Measurements from ENCODE around the gene SH3BGRL2. TPM values are rescaled to one million over a fixed set of nuclear protein-coding genes. Genes with fewer than 3 reads are reported as not detected.

SH3BGRL2 gene
- total and polyA plus RNA-seq, 9 donors, result 6.3 to 9.5 (median 8.2) TPM

DNA sequence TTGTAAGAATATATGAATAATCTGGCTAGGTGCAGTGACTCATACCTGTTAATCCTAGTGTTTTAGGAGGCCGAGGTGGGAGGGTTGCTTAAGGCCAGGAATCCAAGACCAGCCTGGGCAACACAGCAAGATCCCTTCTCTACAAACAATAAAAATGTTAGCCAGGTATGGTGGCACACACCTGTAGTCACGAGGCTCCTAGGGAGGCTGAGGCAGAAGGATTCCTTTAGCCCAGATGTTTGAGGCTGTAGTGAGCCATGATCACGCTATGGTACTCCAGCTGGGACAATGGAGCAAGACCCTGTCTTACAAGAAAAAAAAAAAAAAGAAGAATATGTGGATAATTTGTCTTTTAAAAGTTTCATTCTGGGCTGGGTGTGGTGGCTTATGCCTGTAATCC lies 75.4 kb downstream of the SH3BGRL2 start:
- 100% methylated on average over 1 of the region's 3 CpGs for WGBS (ENCODE audit: insufficient coverage)
- H3K4me3 ChIP-seq (ENCODE audit: low read length), result no peak overlapping the region
- H3K4me1 ChIP-seq (ENCODE audit: control insufficient read depth, insufficient read depth, low read length), result no peaks in the 10 kb centered on the region
- no peaks in the 10 kb centered on the region for H3K9me3 ChIP-seq (replicated peaks; ENCODE audit: control insufficient read depth, low read depth, low read length)
- no peaks in the 10 kb centered on the region for H3K36me3 ChIP-seq (ENCODE audit: control insufficient read depth, insufficient read depth, low read length)
- H3K27ac ChIP-seq (ENCODE audit: low read length), result no peak overlapping the region
- DNase-seq, result no peak
- no peaks in the 10 kb centered on the region for H3K27me3 ChIP-seq (ENCODE audit: control insufficient read depth, insufficient read depth, low read length)

- no peaks in the 10 kb centered on the region for H3K4me1 ChIP-seq (ENCODE audit: control insufficient read depth, insufficient read depth, low read length)
- no peak for DNase-seq
- H3K27ac ChIP-seq (ENCODE audit: low read length), result no peak overlapping the region
- no peak overlapping the region for H3K4me3 ChIP-seq (ENCODE audit: low read length)
- H3K27me3 ChIP-seq (ENCODE audit: control insufficient read depth, insufficient read depth, low read length), result no peaks in the 10 kb centered on the region
- no peaks in the 10 kb centered on the region for H3K9me3 ChIP-seq (replicated peaks; ENCODE audit: control insufficient read depth, low read depth, low read length)
- WGBS (ENCODE audit: insufficient coverage), result no CpG with 5 or more reads among the region's 1 CpG
- no peaks in the 10 kb centered on the region for H3K36me3 ChIP-seq (ENCODE audit: control insufficient read depth, insufficient read depth, low read length)
These were observed 76.5 kb downstream of the SH3BGRL2 start for GRCh38 chr6:79707621-79708020.

DNA sequence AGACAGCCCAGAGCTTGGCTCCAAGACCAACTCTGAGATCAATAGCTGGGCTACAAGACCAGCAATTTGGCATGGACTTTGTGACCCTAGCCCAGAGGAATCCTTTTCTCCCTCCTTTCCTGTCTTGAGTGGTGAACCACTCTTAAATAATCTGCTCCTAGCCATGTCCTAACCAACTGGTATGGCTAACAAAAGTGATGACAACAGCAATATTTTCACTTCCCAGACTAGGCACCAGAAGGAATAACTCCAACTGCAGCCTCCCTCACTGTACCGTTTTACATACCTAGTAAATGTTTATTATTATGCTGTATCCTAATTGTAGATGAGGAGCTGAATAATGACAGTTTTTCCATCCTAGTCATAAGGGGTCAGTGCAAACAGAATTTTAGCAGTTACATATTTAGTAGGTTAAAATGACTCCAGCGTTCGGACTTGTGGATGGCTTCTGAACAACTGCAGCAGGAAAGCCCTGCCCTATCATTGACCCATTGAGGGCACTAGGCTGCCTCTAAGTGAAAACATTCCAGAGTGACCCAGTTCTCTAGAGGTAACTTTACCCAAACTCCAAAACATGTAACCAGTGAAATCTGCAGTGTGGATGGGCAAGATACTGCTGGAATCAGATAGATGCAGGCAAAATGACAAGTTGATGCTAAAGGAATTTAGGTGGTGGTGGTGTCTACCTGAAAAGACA lies 77.1 kb downstream of the SH3BGRL2 start:
- no peak overlapping the region for H3K4me3 ChIP-seq (ENCODE audit: low read length)
- no peaks in the 10 kb centered on the region for H3K27me3 ChIP-seq (ENCODE audit: control insufficient read depth, insufficient read depth, low read length)
- H3K9me3 ChIP-seq (replicated peaks; ENCODE audit: control insufficient read depth, low read depth, low read length), result no peaks in the 10 kb centered on the region
- H3K27ac ChIP-seq (ENCODE audit: low read length), result no peak overlapping the region
- H3K4me1 ChIP-seq (ENCODE audit: control insufficient read depth, insufficient read depth, low read length), result no peaks in the 10 kb centered on the region
- H3K36me3 ChIP-seq (ENCODE audit: control insufficient read depth, insufficient read depth, low read length), result no peaks in the 10 kb centered on the region
- no peak for DNase-seq
- WGBS (ENCODE audit: insufficient coverage), result no CpG with 5 or more reads among the region's 3 CpGs

- H3K36me3 ChIP-seq (ENCODE audit: control insufficient read depth, insufficient read depth, low read length), result no peaks in the 10 kb centered on the region
- no CpG with 5 or more reads among the region's 3 CpGs for WGBS (ENCODE audit: insufficient coverage)
- no peaks in the 10 kb centered on the region for H3K9me3 ChIP-seq (replicated peaks; ENCODE audit: control insufficient read depth, low read depth, low read length)
These were observed 79.0 kb downstream of the SH3BGRL2 start for GRCh38 chr6:79710127-79710526.

DNA sequence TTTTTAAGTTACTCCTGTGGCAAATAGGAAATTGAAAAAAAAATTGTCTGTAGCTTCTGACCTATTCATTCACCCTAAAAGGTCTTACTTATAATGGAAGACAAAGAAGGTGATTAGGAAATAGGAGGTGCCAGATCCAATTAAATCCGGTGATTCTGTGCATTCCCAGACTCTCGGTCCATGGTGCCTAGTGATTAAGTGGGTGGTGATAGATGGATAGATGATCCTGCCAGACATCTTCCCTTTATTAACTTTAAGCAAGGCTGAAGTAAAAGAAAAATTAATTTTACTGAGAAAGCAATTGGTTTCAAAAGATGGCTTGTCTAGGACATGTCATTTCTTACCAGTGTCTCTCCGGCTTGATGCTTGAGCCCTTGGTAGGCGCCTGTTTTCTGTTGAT lies 80.0 kb downstream of the SH3BGRL2 start:
- no peak overlapping the region for H3K27ac ChIP-seq (ENCODE audit: low read length)
- H3K36me3 ChIP-seq (ENCODE audit: control insufficient read depth, insufficient read depth, low read length), result no peaks in the 10 kb centered on the region
- H3K9me3 ChIP-seq (replicated peaks; ENCODE audit: control insufficient read depth, low read depth, low read length), result no peaks in the 10 kb centered on the region
- WGBS (ENCODE audit: insufficient coverage), result 90% methylated on average over 2 of the region's 4 CpGs
- no peak overlapping the region for H3K4me3 ChIP-seq (ENCODE audit: low read length)
- no peak for DNase-seq
- peaks cover 2% of the 10 kb centered on the region for H3K27me3 ChIP-seq (ENCODE audit: control insufficient read depth, insufficient read depth, low read length)
- no peaks in the 10 kb centered on the region for H3K4me1 ChIP-seq (ENCODE audit: control insufficient read depth, insufficient read depth, low read length)

More at GRCh38 chr6:79710127-79710526, 79.0 kb downstream of the SH3BGRL2 start:
- H3K27ac ChIP-seq (ENCODE audit: low read length), result no peak overlapping the region
- H3K4me1 ChIP-seq (ENCODE audit: control insufficient read depth, insufficient read depth, low read length), result no peaks in the 10 kb centered on the region
- DNase-seq, result no peak
- peaks cover 2% of the 10 kb centered on the region for H3K27me3 ChIP-seq (ENCODE audit: control insufficient read depth, insufficient read depth, low read length)
- no peak overlapping the region for H3K4me3 ChIP-seq (ENCODE audit: low read length)

DNA sequence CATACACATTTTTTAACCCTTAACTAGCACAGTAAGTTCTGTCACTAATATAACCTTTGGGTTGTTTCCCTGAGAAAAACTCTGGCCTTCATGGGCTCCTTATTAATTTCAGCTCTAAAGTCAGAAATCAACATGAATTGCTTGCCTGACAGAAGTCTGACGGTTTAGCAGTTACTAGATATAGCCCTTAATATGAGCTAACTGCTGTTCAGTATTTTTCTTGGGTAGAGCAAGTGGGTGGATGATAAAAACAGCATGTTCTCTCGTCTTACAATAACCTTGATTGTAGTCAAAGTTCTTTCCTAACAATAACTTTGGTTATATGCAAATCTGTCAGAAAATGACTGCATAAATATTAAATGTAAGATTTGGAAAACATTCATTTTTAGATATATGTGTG lies 81.0 kb downstream of the SH3BGRL2 start:
- no peaks in the 10 kb centered on the region for H3K4me1 ChIP-seq (ENCODE audit: control insufficient read depth, insufficient read depth, low read length)
- H3K4me3 ChIP-seq (ENCODE audit: low read length), result no peak overlapping the region
- H3K9me3 ChIP-seq (replicated peaks; ENCODE audit: control insufficient read depth, low read depth, low read length), result no peaks in the 10 kb centered on the region
- no peak overlapping the region for H3K27ac ChIP-seq (ENCODE audit: low read length)
- H3K27me3 ChIP-seq (ENCODE audit: control insufficient read depth, insufficient read depth, low read length), result peaks cover 2% of the 10 kb centered on the region
- no CpG with 5 or more reads among the region's 2 CpGs for WGBS (ENCODE audit: insufficient coverage)
- no peaks in the 10 kb centered on the region for H3K36me3 ChIP-seq (ENCODE audit: control insufficient read depth, insufficient read depth, low read length)
- no peak for DNase-seq

DNA sequence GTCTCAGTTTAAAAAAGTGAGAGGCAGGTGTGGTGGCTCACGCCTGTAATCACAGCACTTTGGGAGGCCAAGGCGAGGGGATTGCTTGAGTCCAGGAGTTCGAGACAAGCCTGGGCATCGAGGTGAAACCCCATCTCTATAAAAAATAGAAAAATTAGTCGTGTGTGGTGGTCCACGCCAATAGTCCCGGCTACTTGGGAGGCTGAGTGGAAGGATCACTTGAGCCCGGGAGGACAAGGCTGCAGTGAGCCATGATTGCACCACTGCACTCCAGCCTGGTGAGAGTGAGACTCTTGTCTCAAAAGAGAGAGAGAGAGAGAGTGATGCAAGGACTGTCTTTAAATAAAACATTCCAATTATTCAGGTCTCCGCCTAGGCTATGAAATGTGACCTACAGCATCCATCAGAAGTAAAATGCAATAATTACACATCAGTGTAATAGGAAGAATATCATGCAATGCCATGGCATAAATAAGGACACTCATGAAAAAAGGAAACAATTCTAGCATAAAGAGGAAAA lies 81.5 kb downstream of the SH3BGRL2 start:
- Histone ChIP-seq H3K4me3 (ENCODE audit: low read length) (no peak overlapping the region), H3K27me3 (ENCODE audit: control insufficient read depth, insufficient read depth, low read length) (peaks cover 2% of the 10 kb centered on the region), H3K27ac (ENCODE audit: low read length) (no peak overlapping the region), H3K36me3 (ENCODE audit: control insufficient read depth, insufficient read depth, low read length) (no peaks in the 10 kb centered on the region), H3K9me3 (replicated peaks; ENCODE audit: control insufficient read depth, low read depth, low read length) (no peaks in the 10 kb centered on the region), H3K4me1 (ENCODE audit: control insufficient read depth, insufficient read depth, low read length) (no peaks in the 10 kb centered on the region)
- no peak for DNase-seq
- WGBS (ENCODE audit: insufficient coverage), result 90% methylated on average over 2 of the region's 9 CpGs

- peak; percentile 56 for DNase-seq
- no CpG with 5 or more reads among the region's 5 CpGs for WGBS (ENCODE audit: insufficient coverage)
- H3K27me3 ChIP-seq (ENCODE audit: control insufficient read depth, insufficient read depth, low read length), result peaks cover 2% of the 10 kb centered on the region
- no peaks in the 10 kb centered on the region for H3K4me1 ChIP-seq (ENCODE audit: control insufficient read depth, insufficient read depth, low read length)
- no peaks in the 10 kb centered on the region for H3K9me3 ChIP-seq (replicated peaks; ENCODE audit: control insufficient read depth, low read depth, low read length)
- no peak overlapping the region for H3K4me3 ChIP-seq (ENCODE audit: low read length)
- H3K27ac ChIP-seq (ENCODE audit: low read length), result no peak overlapping the region
- no peaks in the 10 kb centered on the region for H3K36me3 ChIP-seq (ENCODE audit: control insufficient read depth, insufficient read depth, low read length)
These were observed 82.7 kb downstream of the SH3BGRL2 start for GRCh38 chr6:79713701-79714322.

DNA sequence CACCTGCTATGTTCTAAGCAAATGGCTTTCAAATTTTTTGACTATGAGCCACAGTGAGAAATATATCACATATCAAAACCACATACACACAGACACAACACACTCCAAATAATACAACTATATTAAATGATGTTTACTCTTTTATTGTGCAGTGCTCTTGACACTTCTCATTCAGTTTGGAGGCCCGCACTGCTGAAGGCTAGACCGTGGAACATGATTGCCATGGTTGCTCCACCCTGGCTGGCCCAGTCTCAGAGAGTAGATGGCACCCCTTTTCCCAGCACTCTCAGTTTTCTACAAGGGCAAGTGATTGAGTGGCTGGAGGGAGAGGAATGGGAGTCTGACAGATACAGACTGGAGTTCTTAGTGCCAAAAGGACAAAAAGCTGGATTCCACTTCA lies 86.9 kb downstream of the SH3BGRL2 start:
- H3K9me3 ChIP-seq (replicated peaks; ENCODE audit: control insufficient read depth, low read depth, low read length), result no peaks in the 10 kb centered on the region
- no peak for DNase-seq
- H3K27me3 ChIP-seq (ENCODE audit: control insufficient read depth, insufficient read depth, low read length), result peaks cover 2% of the 10 kb centered on the region
- no peaks in the 10 kb centered on the region for H3K36me3 ChIP-seq (ENCODE audit: control insufficient read depth, insufficient read depth, low read length)
- no peak overlapping the region for H3K4me3 ChIP-seq (ENCODE audit: low read length)
- H3K27ac ChIP-seq (ENCODE audit: low read length), result no peak overlapping the region
- 81% methylated on average over 2 of the region's 2 CpGs for WGBS (ENCODE audit: insufficient coverage)
- H3K4me1 ChIP-seq (ENCODE audit: control insufficient read depth, insufficient read depth, low read length), result no peaks in the 10 kb centered on the region

DNA sequence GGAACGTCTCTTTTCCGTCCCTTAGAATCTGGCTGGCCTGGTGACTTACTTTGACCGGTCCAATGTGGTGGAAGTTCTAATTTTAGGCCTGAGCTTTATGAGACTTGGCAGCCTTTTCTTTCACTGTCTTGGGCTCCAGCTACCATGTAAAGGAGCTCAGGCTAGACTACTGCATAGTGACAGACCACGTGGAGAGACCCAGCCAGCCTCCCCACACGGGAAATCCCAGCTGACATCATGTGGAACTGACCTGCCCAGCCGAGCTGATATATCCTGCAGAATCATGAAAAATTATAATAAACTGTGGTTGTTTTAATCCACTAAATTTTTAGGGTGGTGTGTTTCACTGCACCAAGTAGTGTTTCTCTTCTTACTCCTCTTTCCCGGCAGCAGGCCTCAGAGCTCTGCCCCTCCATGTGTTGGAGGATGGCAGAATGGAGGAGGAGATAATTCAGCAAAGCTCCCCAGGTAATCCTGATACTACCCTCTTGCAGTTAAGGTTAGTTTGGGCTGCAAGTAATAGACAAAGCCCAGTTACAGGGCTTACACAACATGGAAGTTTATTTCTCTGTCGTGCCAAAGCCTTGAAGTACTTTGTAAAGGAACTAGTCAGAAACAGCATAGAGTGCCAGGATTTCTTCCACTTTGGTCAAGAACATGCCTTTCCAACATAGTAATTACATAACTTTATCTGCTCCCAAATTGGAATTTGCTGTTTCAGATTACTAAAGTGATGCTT lies 87.5 kb downstream of the SH3BGRL2 start:
- no peak overlapping the region for H3K27ac ChIP-seq (ENCODE audit: low read length)
- H3K4me3 ChIP-seq (ENCODE audit: low read length), result no peak overlapping the region
- DNase-seq, result no peak
- H3K36me3 ChIP-seq (ENCODE audit: control insufficient read depth, insufficient read depth, low read length), result no peaks in the 10 kb centered on the region
- peaks cover 2% of the 10 kb centered on the region for H3K27me3 ChIP-seq (ENCODE audit: control insufficient read depth, insufficient read depth, low read length)
- no peaks in the 10 kb centered on the region for H3K4me1 ChIP-seq (ENCODE audit: control insufficient read depth, insufficient read depth, low read length)
- WGBS (ENCODE audit: insufficient coverage), result 58% methylated on average over 2 of the region's 8 CpGs
- no peaks in the 10 kb centered on the region for H3K9me3 ChIP-seq (replicated peaks; ENCODE audit: control insufficient read depth, low read depth, low read length)

Data from muscle of leg (tissue), 11 donors.